ENCODE data around the gene S100A1.
"Not testable (repeated sequence)": the region's sequence is repeated elsewhere in the genome, so short reads cannot be mapped to it uniquely, and the experiment has no call there.

S100A1 gene

GRCh38 chr1:153627715-153628626, at the start of gene S100A1:
Gene S100A1, plus strand, starts transcription at chr1:153628434. Its CDS starts 2,088 bp downstream, at chr1:153630522.
- no peak for DNase-seq

GRCh38 chr1:153578490-153578889, 49.7 kb upstream of the S100A1 start:
- no peak for DNase-seq

GRCh38 chr1:153578936-153579335, 49.3 kb upstream of the S100A1 start:
- no peak for DNase-seq

- not testable (repeated sequence) for DNase-seq
Observed at GRCh38 chr1:153582836-153583235, 45.4 kb upstream of the S100A1 start.

GRCh38 chr1:153583514-153583913, 44.7 kb upstream of the S100A1 start:
- DNase-seq, result not testable (repeated sequence)

GRCh38 chr1:153583976-153584375, 44.3 kb upstream of the S100A1 start:
- no peak for DNase-seq

- no peak for DNase-seq
Observed at GRCh38 chr1:153585006-153585405, 43.2 kb upstream of the S100A1 start.

- DNase-seq, result no peak
Observed at GRCh38 chr1:153586347-153586746, 41.9 kb upstream of the S100A1 start.

GRCh38 chr1:153587314-153587713, 40.9 kb upstream of the S100A1 start:
- no peak for DNase-seq

GRCh38 chr1:153588033-153588432, 40.2 kb upstream of the S100A1 start:
- not testable (repeated sequence) for DNase-seq

- no peak for DNase-seq
Observed at GRCh38 chr1:153588482-153588881, 39.8 kb upstream of the S100A1 start.

GRCh38 chr1:153592748-153593147, 35.5 kb upstream of the S100A1 start:
- no peak for DNase-seq

- no peak for DNase-seq
Observed at GRCh38 chr1:153597206-153597605, 31.0 kb upstream of the S100A1 start.

GRCh38 chr1:153598309-153599172, 29.7 kb upstream of the S100A1 start:
- DNase-seq, result peak; percentile 47

GRCh38 chr1:153599847-153600246, 28.4 kb upstream of the S100A1 start:
- no peak for DNase-seq

GRCh38 chr1:153602749-153603148, 25.5 kb upstream of the S100A1 start:
- no peak for DNase-seq

GRCh38 chr1:153606194-153606593, 22.0 kb upstream of the S100A1 start:
- no peak for DNase-seq

- no peak for DNase-seq
Observed at GRCh38 chr1:153607381-153607780, 20.9 kb upstream of the S100A1 start.

GRCh38 chr1:153608089-153608682, 20.0 kb upstream of the S100A1 start:
- no peak for DNase-seq

GRCh38 chr1:153608742-153609584, 19.3 kb upstream of the S100A1 start:
- DNase-seq, result no peak

- DNase-seq, result no peak
Observed at GRCh38 chr1:153609585-153609907, 18.7 kb upstream of the S100A1 start.

- DNase-seq, result no peak
Observed at GRCh38 chr1:153610334-153610733, 17.9 kb upstream of the S100A1 start.

All from NCI-H1092 (cell line).